Regular cardiac myocyte (primary cell): ENCODE results near the gene DMKN. TPM values are rescaled to one million over a fixed set of nuclear protein-coding genes. Genes with fewer than 3 reads are reported as not detected.

Source experiments
- total RNA-seq: library from RNA; depleted of rRNA; stranded (reverse); fragments of >200 nt; gene quantifications from 2 replicates; pipeline ENCODE4 v1.2.3, GENCODE V29; 2014

DMKN gene, protein sequence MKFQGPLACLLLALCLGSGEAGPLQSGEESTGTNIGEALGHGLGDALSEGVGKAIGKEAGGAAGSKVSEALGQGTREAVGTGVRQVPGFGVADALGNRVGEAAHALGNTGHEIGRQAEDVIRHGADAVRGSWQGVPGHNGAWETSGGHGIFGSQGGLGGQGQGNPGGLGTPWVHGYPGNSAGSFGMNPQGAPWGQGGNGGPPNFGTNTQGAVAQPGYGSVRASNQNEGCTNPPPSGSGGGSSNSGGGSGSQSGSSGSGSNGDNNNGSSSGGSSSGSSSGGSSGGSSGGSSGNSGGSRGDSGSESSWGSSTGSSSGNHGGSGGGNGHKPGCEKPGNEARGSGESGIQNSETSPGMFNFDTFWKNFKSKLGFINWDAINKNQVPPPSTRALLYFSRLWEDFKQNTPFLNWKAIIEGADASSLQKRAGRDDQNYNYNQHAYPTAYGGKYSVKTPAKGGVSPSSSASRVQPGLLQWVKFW
- 0.77 and 2.5 TPM in 2 replicates for total RNA-seq

DNA sequence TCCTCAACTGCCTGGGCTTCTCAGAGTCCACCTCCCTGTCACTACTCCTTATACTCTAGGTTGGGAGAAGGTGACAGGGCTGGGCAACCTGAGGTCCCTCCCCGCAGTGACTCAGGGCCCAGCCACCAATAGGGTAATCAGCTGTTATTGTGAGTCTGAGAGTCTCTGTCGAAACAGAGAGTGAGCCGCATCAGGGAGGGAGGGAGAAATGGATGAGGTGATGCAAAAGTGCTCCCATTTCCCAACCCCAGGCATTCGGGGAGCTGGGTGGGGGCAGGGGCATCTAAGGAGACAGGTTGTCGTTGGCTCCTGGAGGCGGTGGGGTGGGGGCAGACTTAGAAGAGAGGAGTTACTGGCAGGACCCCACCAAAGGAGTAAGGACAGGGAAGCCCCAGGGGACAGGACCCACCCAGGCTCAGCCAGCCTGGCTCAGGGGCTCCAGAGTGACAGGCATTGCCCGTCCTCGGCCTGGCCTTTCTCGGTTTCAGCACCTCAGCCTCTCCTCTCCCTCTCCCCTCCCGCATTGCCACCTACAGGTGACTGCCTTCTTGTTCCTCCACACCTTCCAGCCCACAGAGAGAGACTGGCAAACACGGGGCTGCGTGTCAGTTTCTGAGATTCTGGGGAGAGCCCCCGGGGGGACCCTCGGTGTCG lies at the start of gene DMKN:
TSS of gene DMKN (minus strand) at position 22 of the 654 bp plus-strand sequence. CDS start 174 bp downstream, outside the sequence.

DNA sequence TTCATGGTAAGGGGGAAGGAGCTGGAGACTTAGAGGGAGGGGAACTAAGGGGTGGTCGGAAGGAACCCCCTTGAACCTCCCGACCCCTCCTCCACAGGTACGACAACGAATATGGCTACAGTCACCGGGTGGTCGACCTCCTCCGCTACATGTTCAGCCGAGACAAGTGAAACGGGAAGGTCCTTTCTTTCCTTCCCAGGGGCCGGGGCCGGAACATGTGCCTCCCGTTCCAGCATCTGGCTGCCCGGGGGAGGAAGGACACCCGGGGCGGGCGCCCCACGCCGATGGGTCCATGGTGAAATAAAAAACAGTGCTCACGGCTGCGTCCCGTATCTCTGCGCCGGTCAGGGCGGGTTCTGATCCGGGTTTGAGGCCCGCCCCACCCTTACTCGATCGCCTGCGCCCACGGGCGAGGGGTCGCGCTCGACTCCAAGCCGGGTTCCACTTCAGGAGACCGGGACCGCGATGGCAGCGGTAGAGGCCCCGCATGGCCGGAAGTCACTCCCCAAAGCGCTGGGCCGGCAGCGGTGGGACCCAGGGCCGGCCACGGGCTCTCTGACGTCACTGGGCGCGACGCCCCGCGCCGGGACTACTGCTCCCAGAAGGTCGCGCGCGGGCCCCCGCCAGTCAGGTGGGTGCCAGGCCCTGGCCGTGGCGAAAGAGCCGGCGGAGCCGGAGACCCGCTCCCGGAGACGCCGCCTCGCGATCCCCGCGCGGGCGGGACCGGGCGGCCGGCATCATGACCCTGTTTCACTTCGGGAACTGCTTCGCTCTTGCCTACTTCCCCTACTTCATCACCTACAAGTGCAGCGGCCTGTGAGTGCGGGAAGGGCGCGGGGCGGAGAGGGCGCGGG lies 31.8 kb upstream of the DMKN start, which contains the start of gene TMEM147:
TSS of gene TMEM147 (plus strand) at position 626 of the 854 bp plus-strand sequence. CDS start at position 740, 114 bp downstream.

DNA sequence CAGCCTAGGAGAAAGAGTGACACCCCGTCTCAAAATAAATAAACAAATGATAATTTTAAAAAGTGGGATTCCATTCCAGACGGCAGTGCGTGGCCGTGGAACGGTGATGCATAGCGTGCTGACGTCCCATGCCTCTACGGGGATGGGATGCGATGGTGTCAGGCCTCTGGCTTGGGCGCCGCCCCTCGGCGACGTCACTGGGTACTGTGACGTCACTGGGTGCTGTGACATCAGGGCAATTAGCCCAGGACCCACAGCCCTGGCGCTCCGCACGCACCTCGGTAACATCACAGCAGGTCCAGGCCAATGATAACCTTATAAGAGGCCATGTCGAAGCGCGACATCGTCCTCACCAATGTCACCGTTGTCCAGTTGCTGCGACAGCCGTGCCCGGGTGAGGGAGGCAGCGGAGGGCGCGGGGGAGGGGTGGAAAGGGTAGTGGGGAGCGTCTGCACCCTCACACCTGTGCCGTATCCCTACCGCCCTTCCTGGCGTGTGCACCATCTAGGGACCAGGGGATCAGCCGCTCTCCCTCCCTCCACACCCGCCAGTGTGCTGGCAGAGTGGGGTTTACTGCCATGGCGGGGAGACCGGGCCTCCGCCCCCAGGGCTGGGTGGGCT lies 19.9 kb upstream of the DMKN start, which contains the start of gene GAPDHS:
TSS of gene GAPDHS (plus strand) at position 256 of the 621 bp plus-strand sequence. CDS start at position 328, 72 bp downstream.

DNA sequence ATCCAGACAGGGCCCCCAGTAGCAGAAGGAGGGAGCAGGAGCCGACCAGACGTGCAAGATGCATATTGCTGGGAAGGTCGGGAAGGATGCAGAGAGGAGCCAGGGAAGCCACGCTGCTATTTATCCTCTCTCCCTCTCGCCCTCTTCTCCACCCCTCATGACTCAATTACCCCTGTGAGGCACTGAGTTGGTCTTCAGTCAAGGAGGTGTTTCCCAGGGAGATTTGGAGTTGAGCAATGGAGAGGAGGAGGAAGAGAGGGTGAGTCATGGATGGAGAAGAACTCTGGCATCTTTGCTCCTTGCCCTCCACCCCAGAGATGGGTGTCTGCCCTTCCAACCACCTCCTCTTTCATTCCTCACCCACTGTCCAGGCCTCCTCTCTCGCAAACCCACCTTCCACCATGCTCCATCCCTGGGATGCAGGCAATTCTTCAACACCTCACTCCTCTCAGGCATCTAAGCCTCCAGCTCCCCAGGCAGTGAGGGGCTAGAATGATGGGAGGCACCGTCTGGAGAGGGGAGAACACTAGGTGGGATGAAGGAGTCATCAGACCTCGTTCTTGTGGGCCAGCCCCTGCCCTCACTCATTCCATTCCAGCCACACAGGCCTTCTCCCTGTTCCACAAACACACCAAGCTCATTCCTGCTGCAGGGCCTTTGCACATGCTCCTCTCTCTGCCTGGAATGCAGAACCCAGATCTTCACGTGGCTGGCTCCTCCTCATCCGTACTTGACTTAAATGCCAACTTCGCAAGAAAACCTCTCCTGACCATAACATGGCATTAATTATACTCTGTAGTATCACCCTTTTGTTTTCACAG lies 15.0 kb upstream of the DMKN start, which contains the start of gene SBSN:
TSS of gene SBSN (minus strand) at position 94 of the 821 bp plus-strand sequence. CDS start at position 64, 30 bp downstream.

DNA sequence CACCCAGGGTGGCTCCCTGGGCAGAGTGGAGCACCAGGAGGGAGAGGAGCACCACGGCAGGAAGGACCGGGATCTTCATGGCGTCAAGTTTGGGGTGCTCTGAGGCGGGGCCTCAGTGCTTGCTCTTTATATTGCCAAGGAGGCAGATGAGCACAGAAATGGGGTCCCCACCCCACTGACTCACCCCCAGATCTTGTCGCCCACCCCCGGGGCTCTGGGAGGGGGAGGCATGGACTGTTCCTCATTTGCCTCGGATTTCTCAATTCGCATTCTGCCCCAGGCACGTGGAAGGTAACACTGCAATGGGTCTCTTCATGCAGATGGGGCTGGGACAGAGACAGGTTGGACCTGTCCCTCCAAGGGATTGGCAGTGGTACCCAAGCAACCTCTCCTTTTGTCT lies 23.1 kb downstream of the DMKN start, which contains the start of gene KRTDAP:
TSS of gene KRTDAP (minus strand) at position 101 of the 400 bp plus-strand sequence. CDS start at position 79, 22 bp downstream.

DNA sequence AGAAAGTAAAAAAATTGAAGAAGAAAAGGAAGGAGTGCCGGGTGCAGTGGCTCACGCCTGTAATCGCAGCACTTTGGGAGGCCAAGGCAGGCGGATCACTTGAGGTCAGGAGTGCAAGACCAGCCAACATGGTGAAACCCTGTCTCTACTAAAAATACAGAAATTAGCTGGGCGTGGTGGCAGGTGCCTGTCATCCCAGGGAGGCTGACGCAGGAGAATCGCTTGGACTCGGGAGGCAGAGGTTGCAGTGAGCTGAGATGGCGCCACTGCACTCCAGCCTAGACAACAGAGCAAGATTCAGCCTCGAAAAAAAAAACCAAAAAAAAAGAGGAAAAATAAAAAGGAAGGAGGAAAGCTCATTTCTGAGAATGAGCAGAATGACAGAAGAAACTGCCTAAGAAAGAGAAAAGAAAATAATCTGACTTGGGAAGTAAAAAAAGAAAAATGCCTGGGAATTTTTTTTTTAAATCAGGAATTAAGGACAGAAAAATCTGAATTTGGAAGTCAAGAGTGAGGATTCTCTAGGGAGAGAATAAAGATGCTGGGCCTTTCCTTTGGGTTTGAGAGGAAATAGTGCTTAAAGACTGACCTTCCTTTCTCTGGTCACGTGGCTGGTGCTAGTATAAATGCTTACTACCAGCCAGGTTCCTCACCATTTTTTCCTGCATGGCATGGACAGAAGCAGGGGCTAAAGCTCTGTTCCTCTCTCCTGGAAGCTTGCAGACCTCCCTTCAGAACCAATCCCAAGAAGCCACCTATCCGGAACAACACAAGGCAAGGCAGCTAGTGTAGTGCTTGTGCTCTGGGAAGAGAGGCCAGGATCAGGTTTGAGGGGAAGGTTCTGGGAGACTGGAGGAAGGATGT lies 65.6 kb downstream of the DMKN start, which contains the start of gene FFAR2:
TSS of gene FFAR2 (plus strand) at position 652 of the 864 bp plus-strand sequence. CDS start 1,458 bp downstream, outside the sequence.

Other genes starting within 250 kb of the DMKN start
- gene USF2, start 244.7 kb downstream of the DMKN start, total RNA-seq, result 33.5 and 49.1 TPM in 2 replicates
- gene HAMP, start 231.1 kb downstream of the DMKN start, total RNA-seq, result 0.19 TPM in 1 of 2 replicates, not detected in the other
- 0.96 TPM in 1 of 2 replicates, not detected in the other for gene MAG, start 221.5 kb downstream of the DMKN start, total RNA-seq
- gene CD22, start 184.5 kb downstream of the DMKN start, total RNA-seq, result 0.96 and 1.7 TPM in 2 replicates
- not detected in 2 replicates for gene FFAR1, start 165.7 kb downstream of the DMKN start, total RNA-seq
- gene FFAR3, start 155.2 kb downstream of the DMKN start, total RNA-seq, result not detected in 2 replicates
- not detected in 2 replicates for gene GPR42, start 142.6 kb downstream of the DMKN start, total RNA-seq
- gene FFAR2, start 65.4 kb downstream of the DMKN start, total RNA-seq, result not detected in 2 replicates
- not detected in 2 replicates for gene KRTDAP, start 23.2 kb downstream of the DMKN start, total RNA-seq
- gene SBSN, start 14.7 kb upstream of the DMKN start, total RNA-seq, result 0.19 and 2.0 TPM in 2 replicates
- not detected in 2 replicates for gene GAPDHS, start 19.8 kb upstream of the DMKN start, total RNA-seq
- gene TMEM147, start 32.0 kb upstream of the DMKN start, total RNA-seq, result 83.2 and 98.7 TPM in 2 replicates
- not detected in 2 replicates for gene ATP4A, start 50.0 kb upstream of the DMKN start, total RNA-seq
- not detected in 2 replicates for gene PMIS2, start 72.5 kb upstream of the DMKN start, total RNA-seq
- 4.8 and 11.1 TPM in 2 replicates for gene HAUS5, start 99.1 kb upstream of the DMKN start, total RNA-seq
- gene RBM42, start 115.4 kb upstream of the DMKN start, total RNA-seq, result 26.2 and 58.3 TPM in 2 replicates
- gene ETV2, start 128.1 kb upstream of the DMKN start, total RNA-seq, result 0.19 and 0.28 TPM in 2 replicates
- 282 and 447 TPM in 2 replicates for gene COX6B1, start 134.7 kb upstream of the DMKN start, total RNA-seq
- gene UPK1A, start 152.9 kb upstream of the DMKN start, total RNA-seq, result under 0.01 TPM in 1 of 2 replicates, not detected in the other
- gene ZBTB32, start 190.9 kb upstream of the DMKN start, total RNA-seq, result not detected in 2 replicates
- gene KMT2B, start 204.4 kb upstream of the DMKN start, total RNA-seq, result 2.5 and 3.3 TPM in 2 replicates
- 0.56 and 1.3 TPM in 2 replicates for gene IGFLR1, start 228.8 kb upstream of the DMKN start, total RNA-seq
- 7.3 and 7.9 TPM in 2 replicates for gene U2AF1L4, start 231.8 kb upstream of the DMKN start, total RNA-seq
- gene PSENEN, start 232.0 kb upstream of the DMKN start, total RNA-seq, result 15.1 and 17.5 TPM in 2 replicates
- gene LIN37, start 234.9 kb upstream of the DMKN start, total RNA-seq, result 10.5 and 11.0 TPM in 2 replicates
- gene HSPB6, start 243.4 kb upstream of the DMKN start, total RNA-seq, result 36.4 and 96.1 TPM in 2 replicates
- gene PROSER3, start 244.5 kb upstream of the DMKN start, total RNA-seq, result 2.8 and 4.0 TPM in 2 replicates